GM23248 (cell line): ENCODE results near the gene ENTHD1. TPM values are rescaled to one million over a fixed set of nuclear protein-coding genes. Genes with fewer than 3 reads are reported as not detected.

ENCODE experiments used
- DNase-seq: peaks from one replicate; pipeline ENCODE4 v3.0.0-alpha.2; 2015
- H2AFZ ChIP-seq: fragments of 200-600 bp; sonication (generic); 2 replicates; pipeline ENCODE4 v1.6.1; 2016; ENCODE audit warnings: antibody characterized with exemption
- H3F3A ChIP-seq: fragments of 200-600 bp; sonication (generic); 2 replicates; pipeline ENCODE4 v1.6.1; 2016; ENCODE audit warnings: mild to moderate bottlenecking, antibody characterized with exemption, mixed run types; ENCODE audit not compliant: insufficient read depth
- H3K27ac ChIP-seq: fragments of 200-600 bp; sonication (generic); 2 replicates; pipeline ENCODE4 v1.5.1; 2016; ENCODE audit warnings: mild to moderate bottlenecking
- H3K27me3 ChIP-seq: fragments of 200-600 bp; sonication (generic); replicated peaks from 2 replicates; pipeline ENCODE4 v1.6.1; 2016; ENCODE audit warnings: mild to moderate bottlenecking; ENCODE audit not compliant: insufficient read depth
- H3K36me3 ChIP-seq: fragments of 200-600 bp; sonication (generic); 2 replicates; pipeline ENCODE4 v1.6.1; 2016; ENCODE audit warnings: low read depth, mild to moderate bottlenecking
- H3K4me1 ChIP-seq: fragments of 200-600 bp; sonication (generic); 2 replicates; pipeline ENCODE4 v1.6.1; 2016; ENCODE audit warnings: mild to moderate bottlenecking; ENCODE audit not compliant: insufficient read depth
- H3K4me2 ChIP-seq: fragments of 200-600 bp; sonication (generic); one replicate; pipeline ENCODE4 v1.6.1; 2016; ENCODE audit warnings: mild to moderate bottlenecking; ENCODE audit not compliant: unreplicated experiment
- H3K4me3 ChIP-seq: fragments of 200-600 bp; sonication (generic); 2 replicates; pipeline ENCODE4 v1.5.1; 2016; ENCODE audit warnings: mild to moderate bottlenecking
- H3K79me2 ChIP-seq: fragments of 200-600 bp; sonication (generic); 2 replicates; pipeline ENCODE4 v1.6.1; 2016; ENCODE audit warnings: mild to moderate bottlenecking; ENCODE audit not compliant: insufficient read depth
- H3K9ac ChIP-seq: fragments of 200-600 bp; sonication (generic); 2 replicates; pipeline ENCODE4 v1.6.1; 2016; ENCODE audit warnings: mild to moderate bottlenecking
- H3K9me2 ChIP-seq: fragments of 200-600 bp; sonication (generic); 2 replicates; pipeline ENCODE4 v1.6.1; 2016; ENCODE audit warnings: mixed run types, mild to moderate bottlenecking, moderate library complexity; ENCODE audit not compliant: insufficient read depth
- H3K9me3 ChIP-seq: fragments of 200-600 bp; sonication (generic); one replicate; pipeline ENCODE4 v1.6.1; 2017; ENCODE audit warnings: low read depth
- H4K20me1 ChIP-seq: fragments of 200-600 bp; sonication (generic); 2 replicates; pipeline ENCODE4 v1.6.0; 2016; ENCODE audit not compliant: insufficient read depth
- EZH2 ChIP-seq: fragments of 200-600 bp; sonication (generic); IDR thresholded peaks from 2 replicates; pipeline ENCODE4 v1.6.1; 2018; ENCODE audit warnings: antibody characterized with exemption, mild to moderate bottlenecking; ENCODE audit not compliant: insufficient read depth, poor library complexity, severe bottlenecking
- EZH2phosphoT487 ChIP-seq: fragments of 200-600 bp; sonication (generic); IDR thresholded peaks from 2 replicates; pipeline ENCODE4 v1.6.1; 2018; ENCODE audit warnings: antibody characterized with exemption, moderate library complexity, mild to moderate bottlenecking, low read depth; ENCODE audit not compliant: insufficient read depth
- WGBS, 2 experiments: methylation state at CpG; one replicate each; pipeline ENCODE4 v1.1.6; 2015 to 2017; ENCODE audit warnings: low lambda C conversion rate in 2 of 2, low coverage in 1 of 2; ENCODE audit errors: missing lambda C conversion rate in 2 of 2; 5-methylcytosine and 5-hydroxymethylcytosine counted together
- in situ Hi-C: fragments of 300-500 bp; cut with MboI; formaldehyde crosslinking; loops from 2 replicates; pipeline ENCODE4 v1.15.0; 2020
- polyA plus RNA-seq: library from polyadenylated mRNA; unstranded; fragments of >200 nt; fragmentation: Nextera tagmentation; extraction: Ambion mirVana; gene quantifications from 2 replicates; pipeline ENCODE4 v1.2.1, GENCODE V29; 2016
- total RNA-seq: library from RNA; depleted of rRNA; stranded (reverse); fragments of >200 nt; shearing (Covaris generic); gene quantifications from 2 replicates; pipeline ENCODE4 v1.2.3, GENCODE V29; 2014

Gene ENTHD1
- total and polyA plus RNA-seq, 2 experiments from 2014 or later: not detected

DNA sequence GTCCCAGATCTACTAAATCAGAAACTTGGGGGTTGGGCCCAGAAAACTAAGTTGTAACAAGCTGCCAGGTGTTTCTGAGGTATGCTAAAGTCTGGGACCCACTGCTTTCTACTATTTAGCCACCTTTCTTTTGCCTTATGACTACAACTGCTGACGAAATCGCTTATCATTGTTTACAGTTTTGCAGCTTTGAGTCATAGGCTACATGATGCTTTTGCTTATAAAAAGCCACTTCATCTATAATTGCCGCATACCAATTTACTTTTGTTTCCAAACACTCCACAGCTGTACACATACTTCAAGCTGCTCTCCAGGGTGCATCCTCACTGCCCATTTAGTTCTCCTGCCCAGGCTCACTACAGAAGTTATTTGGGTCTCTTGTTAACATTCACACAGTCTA is 144.7 kb downstream of the ENTHD1 start:
- no peaks in the 10 kb centered on the region for H3K4me1 ChIP-seq
- WGBS, 2 experiments: 36 to 37% methylated on average over 3 of the region's 3 CpGs
- H2AFZ ChIP-seq: no peak overlapping the region
- in situ Hi-C loops: no loop called here
- H3F3A ChIP-seq: no peaks in the 10 kb centered on the region
- TF ChIP-seq EZH2phosphoT487: no peak
- no peak for TF ChIP-seq EZH2
- H3K36me3 ChIP-seq: no peaks in the 10 kb centered on the region
- H3K9me2 ChIP-seq: no peaks in the 10 kb centered on the region
- H3K79me2 ChIP-seq: no peaks in the 10 kb centered on the region
- DNase-seq: peak; percentile 57
- H3K9me3 ChIP-seq: no peaks in the 10 kb centered on the region
- H3K4me2 ChIP-seq: no peak overlapping the region
- no peak overlapping the region for H3K4me3 ChIP-seq
- no peak overlapping the region for H3K27ac ChIP-seq
- H4K20me1 ChIP-seq: no peaks in the 10 kb centered on the region
- H3K9ac ChIP-seq: no peak overlapping the region
- H3K27me3 ChIP-seq: peaks cover 50% of the 10 kb centered on the region

GRCh38 chr22:39746600-39747262 is 146.8 kb downstream of the ENTHD1 start:
- H2AFZ ChIP-seq: no peak overlapping the region
- H3K9me2 ChIP-seq: no peaks in the 10 kb centered on the region
- no peaks in the 10 kb centered on the region for H3K36me3 ChIP-seq
- DNase-seq: no peak
- H3K9ac ChIP-seq: no peak overlapping the region
- no peaks in the 10 kb centered on the region for H3K79me2 ChIP-seq
- peaks cover 48% of the 10 kb centered on the region for H3K27me3 ChIP-seq
- no peaks in the 10 kb centered on the region for H4K20me1 ChIP-seq
- no peaks in the 10 kb centered on the region for H3K4me1 ChIP-seq
- WGBS, 2 experiments: 82% methylated on average over 3 of the region's 3 CpGs
- in situ Hi-C loops: no loop called here
- H3K4me2 ChIP-seq: no peak overlapping the region
- no peaks in the 10 kb centered on the region for H3K9me3 ChIP-seq
- TF ChIP-seq EZH2phosphoT487 (no peak), EZH2 (no peak)
- H3K27ac ChIP-seq: no peak overlapping the region
- H3F3A ChIP-seq: no peaks in the 10 kb centered on the region
- no peak overlapping the region for H3K4me3 ChIP-seq

DNA sequence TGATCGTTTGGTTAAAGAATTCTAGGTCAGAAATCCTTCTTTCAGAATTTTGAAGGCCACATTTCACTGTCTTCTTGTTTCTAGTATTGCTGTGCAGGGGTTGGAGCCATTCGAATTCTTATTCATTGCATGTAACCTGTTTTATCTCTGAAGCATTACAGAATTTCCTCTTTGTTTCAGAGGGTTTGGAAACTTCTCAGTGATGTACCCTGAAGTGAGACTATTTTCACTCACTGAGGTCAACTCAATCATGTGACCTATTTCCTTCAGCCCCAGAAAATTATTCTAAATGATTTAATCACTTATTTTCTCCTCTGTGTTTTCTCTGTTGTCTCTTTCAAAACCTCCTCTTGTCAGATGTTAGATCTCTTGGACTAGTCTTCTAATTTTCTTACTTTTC is 147.8 kb downstream of the ENTHD1 start:
- H4K20me1 ChIP-seq: no peaks in the 10 kb centered on the region
- H3K9me3 ChIP-seq: no peaks in the 10 kb centered on the region
- H3K4me3 ChIP-seq: no peak overlapping the region
- H3K9ac ChIP-seq: no peak overlapping the region
- no peaks in the 10 kb centered on the region for H3K36me3 ChIP-seq
- no peaks in the 10 kb centered on the region for H3F3A ChIP-seq
- peaks cover 44% of the 10 kb centered on the region for H3K27me3 ChIP-seq
- in situ Hi-C loops: no loop called here
- TF ChIP-seq EZH2phosphoT487: no peak
- TF ChIP-seq EZH2: no peak
- no peak overlapping the region for H3K27ac ChIP-seq
- no peak overlapping the region for H2AFZ ChIP-seq
- 23 to 36% methylated on average over 2 of the region's 2 CpGs for WGBS, 2 experiments
- no peak for DNase-seq
- H3K9me2 ChIP-seq: no peaks in the 10 kb centered on the region
- no peaks in the 10 kb centered on the region for H3K4me1 ChIP-seq
- H3K79me2 ChIP-seq: no peaks in the 10 kb centered on the region
- no peak overlapping the region for H3K4me2 ChIP-seq

DNA sequence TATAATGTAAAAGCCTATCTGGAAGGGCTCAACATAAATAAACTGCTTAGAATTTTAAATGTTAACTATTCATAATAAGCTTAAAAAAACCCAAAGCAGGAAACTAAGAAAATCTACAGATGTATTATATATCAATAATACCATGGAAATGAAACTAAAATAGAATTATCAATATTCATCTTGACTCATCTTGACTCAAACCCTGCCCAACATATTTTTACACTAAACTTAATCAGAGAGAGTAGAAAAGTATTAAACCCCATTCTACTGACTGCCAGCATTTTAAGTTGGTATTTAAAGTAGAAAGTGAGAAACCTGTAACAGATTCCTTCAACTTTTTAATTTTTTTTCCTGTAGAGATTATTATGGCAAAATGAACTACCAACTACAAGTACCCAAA is 149.2 kb downstream of the ENTHD1 start:
- no peaks in the 10 kb centered on the region for H4K20me1 ChIP-seq
- H3K9me2 ChIP-seq: no peaks in the 10 kb centered on the region
- H3K9me3 ChIP-seq: no peaks in the 10 kb centered on the region
- no peaks in the 10 kb centered on the region for H3F3A ChIP-seq
- in situ Hi-C loops: no loop called here
- no peaks in the 10 kb centered on the region for H3K36me3 ChIP-seq
- peaks cover 34% of the 10 kb centered on the region for H3K27me3 ChIP-seq
- H2AFZ ChIP-seq: no peak overlapping the region
- no peak overlapping the region for H3K9ac ChIP-seq
- no peaks in the 10 kb centered on the region for H3K79me2 ChIP-seq
- no peak overlapping the region for H3K4me2 ChIP-seq
- H3K4me3 ChIP-seq: no peak overlapping the region
- no peak for TF ChIP-seq EZH2phosphoT487
- TF ChIP-seq EZH2: no peak
- no peak for DNase-seq
- H3K27ac ChIP-seq: no peak overlapping the region
- H3K4me1 ChIP-seq: no peaks in the 10 kb centered on the region

- Histone ChIP-seq H3K4me3 (no peak overlapping the region), H3F3A (no peaks in the 10 kb centered on the region), H3K9ac (no peak overlapping the region), H3K4me2 (no peak overlapping the region), H3K27me3 (peaks cover 34% of the 10 kb centered on the region), H2AFZ (no peak overlapping the region), H4K20me1 (no peaks in the 10 kb centered on the region), H3K27ac (no peak overlapping the region), H3K79me2 (no peaks in the 10 kb centered on the region), H3K9me3 (no peaks in the 10 kb centered on the region), H3K9me2 (no peaks in the 10 kb centered on the region), H3K4me1 (no peaks in the 10 kb centered on the region), H3K36me3 (no peaks in the 10 kb centered on the region)
- in situ Hi-C loops: no loop called here
- 30 to 41% methylated on average over 1 of the region's 1 CpG for WGBS, 2 experiments
- DNase-seq: no peak
- TF ChIP-seq EZH2phosphoT487: no peak
- TF ChIP-seq EZH2: no peak
These were observed 149.6 kb downstream of the ENTHD1 start for GRCh38 chr22:39743935-39744334.
